GM12878 (cell line): ENCODE measurements around the gene ALG10B. TPM values are rescaled to one million over a fixed set of nuclear protein-coding genes. Genes with fewer than 3 reads are reported as not detected.

Experiments
- ASH2L ChIP-seq: fragments of 300-600, 200-600 bp; sonication (generic); IDR thresholded peaks from 2 replicates; pipeline ENCODE4 v1.6.1; 2017; ENCODE audit warnings: low read depth, mild to moderate bottlenecking, borderline replicate concordance
- CBX5 ChIP-seq: sonication (generic); IDR thresholded peaks from 2 replicates; pipeline ENCODE4 v1.6.1; 2016; ENCODE audit warnings: low read depth, moderate library complexity, mild to moderate bottlenecking, inconsistent platforms
- CREB1 ChIP-seq: IDR thresholded peaks from 2 replicates; pipeline ENCODE4 v1.6.1; 2012; ENCODE audit warnings: low read depth, mild to moderate bottlenecking, inconsistent platforms
- HDGF ChIP-seq: fragments of 450-650 bp; IDR thresholded peaks from 2 replicates; pipeline ENCODE4 v1.6.1; 2016; ENCODE audit warnings: antibody characterized with exemption
- IKZF1 ChIP-seq: fragments of 450-650 bp; conservative IDR thresholded peaks from 2 replicates; pipeline ENCODE4 v1.6.1; 2017; ENCODE audit warnings: antibody characterized with exemption, mild to moderate bottlenecking
- MEF2B ChIP-seq: fragments of 450-650 bp; IDR thresholded peaks from 2 replicates; pipeline ENCODE4 v1.6.1; 2018; ENCODE audit warnings: mild to moderate bottlenecking, moderate library complexity; ENCODE audit not compliant: partially characterized antibody, poor library complexity, severe bottlenecking
- MTA3 ChIP-seq: IDR thresholded peaks from 2 replicates; pipeline ENCODE4 v1.6.1; 2012; ENCODE audit warnings: low read length, inconsistent platforms, borderline replicate concordance
- MYB ChIP-seq: fragments of 150-350 bp; IDR thresholded peaks from 2 replicates; pipeline ENCODE4 v1.6.1; 2014; ENCODE audit warnings: mild to moderate bottlenecking, low read depth, low read length, borderline replicate concordance
- NR2C2 ChIP-seq: IDR thresholded peaks from 2 replicates; pipeline ENCODE4 v1.6.1; 2011; ENCODE audit warnings: borderline replicate concordance, low read depth; ENCODE audit not compliant: control insufficient read depth, insufficient read length
- NR2F1 ChIP-seq: fragments of 450-650 bp; conservative IDR thresholded peaks from 2 replicates; pipeline ENCODE4 v1.6.1; 2017; ENCODE audit warnings: mild to moderate bottlenecking
- RBBP5 ChIP-seq: fragments of 200-600 bp; sonication (generic); conservative IDR thresholded peaks from 2 replicates; pipeline ENCODE4 v1.6.1; 2016
- STAT1 ChIP-seq: fragments of 450-650 bp; conservative IDR thresholded peaks from 2 replicates; pipeline ENCODE4 v1.6.1; 2014; ENCODE audit warnings: antibody characterized with exemption, mild to moderate bottlenecking
- YY1 ChIP-seq: IDR thresholded peaks from 2 replicates; pipeline ENCODE4 v1.6.1; 2011; ENCODE audit warnings: low read depth, mild to moderate bottlenecking, low read length
- ZNF207 ChIP-seq: fragments of 450-650 bp; IDR thresholded peaks from 2 replicates; pipeline ENCODE4 v1.6.1; 2014; ENCODE audit warnings: antibody characterized with exemption, mild to moderate bottlenecking, borderline replicate concordance
- polyA plus RNA-seq, 11 experiments: library from polyadenylated mRNA; depleted of rRNA in 4 of 11; unstranded in 6 of 11; stranded (reverse) in 5 of 11; fragments of >200 nt; fragmentation: Nextera tagmentation in 4 of 11; fragmentation: Illumina TruSeq in 1 of 11; extraction: Ambion mirVana in 4 of 11; extraction: Trizol in 1 of 11; gene quantifications; 1 replicate in 1 of 11; 2 replicates in 10 of 11; pipeline versions ENCODE4 v1.2.1 to v1.2.3, GENCODE V29; 2011 to 2016; ENCODE audit warnings: inconsistent platforms in 2 of 11, missing spikeins in 2 of 11, low read depth in 1 of 11
- total RNA-seq, 4 experiments: library from RNA; depleted of rRNA in 3 of 4; stranded (reverse); fragments of >200 nt in 3 of 4; fragmentation: Illumina TruSeq in 1 of 4; extraction: Trizol in 1 of 4; gene quantifications; 2 replicates each; pipeline versions ENCODE4 v1.2.1 to v1.2.3, GENCODE V29; 2013 to 2021
- TF ChIP-seq, protein P1 (sequence below): fragments of 450-650 bp; formaldehyde crosslinking; IDR thresholded peaks from 2 replicates; pipeline ENCODE4 v1.4.0; 2022; ENCODE audit warnings: mild to moderate bottlenecking, moderate library complexity
- TF ChIP-seq, protein P2 (sequence below): IDR thresholded peaks from 2 replicates; pipeline ENCODE4 v1.6.1; 2011; ENCODE audit warnings: borderline replicate concordance, low read depth, mild to moderate bottlenecking, moderate library complexity, mixed read lengths, low read length; ENCODE audit not compliant: insufficient read depth; ENCODE audit errors: extremely low read length
- TF ChIP-seq, protein P3 (sequence below): IDR thresholded peaks from 2 replicates; pipeline ENCODE4 v1.6.1; 2011; ENCODE audit warnings: borderline replicate concordance, low read depth, mild to moderate bottlenecking, moderate library complexity, low read length; ENCODE audit not compliant: insufficient read depth, poor library complexity, severe bottlenecking
- TF ChIP-seq, protein P4 (sequence below): fragments of 450-650 bp; IDR thresholded peaks from 2 replicates; pipeline ENCODE4 v1.6.1; 2017; ENCODE audit warnings: low read depth, mild to moderate bottlenecking, moderate library complexity
- TF ChIP-seq, protein P5 (sequence below): fragments of 450-650 bp; IDR thresholded peaks from 2 replicates; pipeline ENCODE4 v1.6.1; 2017; ENCODE audit warnings: borderline replicate concordance
- TF ChIP-seq, protein P6 (sequence below): IDR thresholded peaks from 2 replicates; pipeline ENCODE4 v1.6.1; 2012; ENCODE audit warnings: low read depth, low read length, improper control_type of control experiment

ALG10B gene
- total and polyA plus RNA-seq, 10 of the 15 experiments (the other 5 are each of a cell fraction or from before 2014, with no cell fraction given), result 2.0 to 23.7 (median 8.8) TPM

DNA sequence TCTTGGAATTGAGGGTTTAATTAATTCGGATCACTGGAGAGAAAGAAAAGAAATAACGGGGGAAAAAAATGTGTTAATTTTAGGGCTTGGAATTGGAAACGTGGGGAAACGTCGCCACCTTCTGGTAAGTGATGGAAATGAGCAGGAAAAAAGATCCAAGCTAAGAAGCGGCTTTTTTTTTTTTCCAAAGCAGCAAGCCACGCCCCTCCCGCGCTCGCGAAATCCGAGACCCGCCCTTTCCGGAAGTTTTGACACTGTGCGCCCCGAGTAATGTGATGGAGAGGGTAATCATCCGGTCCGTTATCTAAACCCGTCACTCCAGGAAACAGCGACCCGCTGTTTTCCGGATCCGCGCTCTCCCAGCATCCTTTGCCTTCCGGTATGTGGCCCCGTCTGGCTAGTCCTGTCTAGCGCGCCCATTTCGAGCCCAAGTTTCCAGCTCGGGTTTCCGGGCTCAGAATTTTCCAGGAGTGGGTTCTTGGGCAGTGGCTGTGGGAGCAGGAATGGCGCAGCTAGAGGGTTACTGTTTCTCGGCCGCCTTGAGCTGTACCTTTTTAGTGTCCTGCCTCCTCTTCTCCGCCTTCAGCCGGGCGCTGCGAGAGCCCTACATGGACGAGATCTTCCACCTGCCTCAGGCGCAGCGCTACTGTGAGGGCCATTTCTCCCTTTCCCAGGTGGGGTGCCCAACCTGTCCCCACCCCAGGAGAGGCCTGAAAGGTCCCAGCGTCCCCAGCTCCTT is at the start of gene ALG10B (continued):
- TF ChIP-seq, protein P1, sequence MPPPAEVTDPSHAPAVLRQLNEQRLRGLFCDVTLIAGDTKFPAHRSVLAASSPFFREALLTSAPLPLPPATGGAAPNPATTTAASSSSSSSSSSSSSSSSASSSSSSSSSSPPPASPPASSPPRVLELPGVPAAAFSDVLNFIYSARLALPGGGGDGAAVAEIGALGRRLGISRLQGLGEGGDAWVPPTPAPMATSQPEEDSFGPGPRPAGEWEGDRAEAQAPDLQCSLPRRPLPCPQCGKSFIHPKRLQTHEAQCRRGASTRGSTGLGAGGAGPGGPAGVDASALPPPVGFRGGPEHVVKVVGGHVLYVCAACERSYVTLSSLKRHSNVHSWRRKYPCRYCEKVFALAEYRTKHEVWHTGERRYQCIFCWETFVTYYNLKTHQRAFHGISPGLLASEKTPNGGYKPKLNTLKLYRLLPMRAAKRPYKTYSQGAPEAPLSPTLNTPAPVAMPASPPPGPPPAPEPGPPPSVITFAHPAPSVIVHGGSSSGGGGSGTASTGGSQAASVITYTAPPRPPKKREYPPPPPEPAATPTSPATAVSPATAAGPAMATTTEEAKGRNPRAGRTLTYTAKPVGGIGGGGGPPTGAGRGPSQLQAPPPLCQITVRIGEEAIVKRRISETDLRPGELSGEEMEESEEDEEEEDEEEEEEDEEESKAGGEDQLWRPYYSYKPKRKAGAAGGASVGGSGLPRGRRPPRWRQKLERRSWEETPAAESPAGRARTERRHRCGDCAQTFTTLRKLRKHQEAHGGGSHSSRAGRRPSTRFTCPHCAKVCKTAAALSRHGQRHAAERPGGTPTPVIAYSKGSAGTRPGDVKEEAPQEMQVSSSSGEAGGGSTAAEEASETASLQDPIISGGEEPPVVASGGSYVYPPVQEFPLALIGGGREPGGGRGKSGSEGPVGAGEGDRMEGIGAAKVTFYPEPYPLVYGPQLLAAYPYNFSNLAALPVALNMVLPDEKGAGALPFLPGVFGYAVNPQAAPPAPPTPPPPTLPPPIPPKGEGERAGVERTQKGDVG (CRISPR knock-in tag), result no peak
- TF ChIP-seq MTA3 (peak; percentile 43; the same call in 1 of the 2 replicates), IKZF1 (no peak), MYB (no peak), STAT1 (no peak), RBBP5 (no peak), ASH2L (no peak), MEF2B (no peak), CREB1 (peak; percentile 87), YY1 (peak; percentile 89), ZNF207 (no peak), NR2F1 (no peak), NR2C2 (no peak), HDGF (no peak), CBX5 (peak; percentile 98)
- TF ChIP-seq, protein P2, sequence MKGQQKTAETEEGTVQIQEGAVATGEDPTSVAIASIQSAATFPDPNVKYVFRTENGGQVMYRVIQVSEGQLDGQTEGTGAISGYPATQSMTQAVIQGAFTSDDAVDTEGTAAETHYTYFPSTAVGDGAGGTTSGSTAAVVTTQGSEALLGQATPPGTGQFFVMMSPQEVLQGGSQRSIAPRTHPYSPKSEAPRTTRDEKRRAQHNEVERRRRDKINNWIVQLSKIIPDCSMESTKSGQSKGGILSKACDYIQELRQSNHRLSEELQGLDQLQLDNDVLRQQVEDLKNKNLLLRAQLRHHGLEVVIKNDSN, result no peak
- TF ChIP-seq, protein P3, sequence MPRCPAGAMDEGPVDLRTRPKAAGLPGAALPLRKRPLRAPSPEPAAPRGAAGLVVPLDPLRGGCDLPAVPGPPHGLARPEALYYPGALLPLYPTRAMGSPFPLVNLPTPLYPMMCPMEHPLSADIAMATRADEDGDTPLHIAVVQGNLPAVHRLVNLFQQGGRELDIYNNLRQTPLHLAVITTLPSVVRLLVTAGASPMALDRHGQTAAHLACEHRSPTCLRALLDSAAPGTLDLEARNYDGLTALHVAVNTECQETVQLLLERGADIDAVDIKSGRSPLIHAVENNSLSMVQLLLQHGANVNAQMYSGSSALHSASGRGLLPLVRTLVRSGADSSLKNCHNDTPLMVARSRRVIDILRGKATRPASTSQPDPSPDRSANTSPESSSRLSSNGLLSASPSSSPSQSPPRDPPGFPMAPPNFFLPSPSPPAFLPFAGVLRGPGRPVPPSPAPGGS, result no peak
- TF ChIP-seq, protein P4, sequence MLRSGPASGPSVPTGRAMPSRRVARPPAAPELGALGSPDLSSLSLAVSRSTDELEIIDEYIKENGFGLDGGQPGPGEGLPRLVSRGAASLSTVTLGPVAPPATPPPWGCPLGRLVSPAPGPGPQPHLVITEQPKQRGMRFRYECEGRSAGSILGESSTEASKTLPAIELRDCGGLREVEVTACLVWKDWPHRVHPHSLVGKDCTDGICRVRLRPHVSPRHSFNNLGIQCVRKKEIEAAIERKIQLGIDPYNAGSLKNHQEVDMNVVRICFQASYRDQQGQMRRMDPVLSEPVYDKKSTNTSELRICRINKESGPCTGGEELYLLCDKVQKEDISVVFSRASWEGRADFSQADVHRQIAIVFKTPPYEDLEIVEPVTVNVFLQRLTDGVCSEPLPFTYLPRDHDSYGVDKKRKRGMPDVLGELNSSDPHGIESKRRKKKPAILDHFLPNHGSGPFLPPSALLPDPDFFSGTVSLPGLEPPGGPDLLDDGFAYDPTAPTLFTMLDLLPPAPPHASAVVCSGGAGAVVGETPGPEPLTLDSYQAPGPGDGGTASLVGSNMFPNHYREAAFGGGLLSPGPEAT, result no peak
- TF ChIP-seq, protein P5, sequence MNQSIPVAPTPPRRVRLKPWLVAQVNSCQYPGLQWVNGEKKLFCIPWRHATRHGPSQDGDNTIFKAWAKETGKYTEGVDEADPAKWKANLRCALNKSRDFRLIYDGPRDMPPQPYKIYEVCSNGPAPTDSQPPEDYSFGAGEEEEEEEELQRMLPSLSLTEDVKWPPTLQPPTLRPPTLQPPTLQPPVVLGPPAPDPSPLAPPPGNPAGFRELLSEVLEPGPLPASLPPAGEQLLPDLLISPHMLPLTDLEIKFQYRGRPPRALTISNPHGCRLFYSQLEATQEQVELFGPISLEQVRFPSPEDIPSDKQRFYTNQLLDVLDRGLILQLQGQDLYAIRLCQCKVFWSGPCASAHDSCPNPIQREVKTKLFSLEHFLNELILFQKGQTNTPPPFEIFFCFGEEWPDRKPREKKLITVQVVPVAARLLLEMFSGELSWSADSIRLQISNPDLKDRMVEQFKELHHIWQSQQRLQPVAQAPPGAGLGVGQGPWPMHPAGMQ, result no peak
- TF ChIP-seq, protein P6, sequence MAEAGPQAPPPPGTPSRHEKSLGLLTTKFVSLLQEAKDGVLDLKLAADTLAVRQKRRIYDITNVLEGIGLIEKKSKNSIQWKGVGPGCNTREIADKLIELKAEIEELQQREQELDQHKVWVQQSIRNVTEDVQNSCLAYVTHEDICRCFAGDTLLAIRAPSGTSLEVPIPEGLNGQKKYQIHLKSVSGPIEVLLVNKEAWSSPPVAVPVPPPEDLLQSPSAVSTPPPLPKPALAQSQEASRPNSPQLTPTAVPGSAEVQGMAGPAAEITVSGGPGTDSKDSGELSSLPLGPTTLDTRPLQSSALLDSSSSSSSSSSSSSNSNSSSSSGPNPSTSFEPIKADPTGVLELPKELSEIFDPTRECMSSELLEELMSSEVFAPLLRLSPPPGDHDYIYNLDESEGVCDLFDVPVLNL, result peak; percentile 73
